ENCODE measurements around the gene ABCB6. TPM values are rescaled to one million over a fixed set of nuclear protein-coding genes. Genes with fewer than 3 reads are reported as not detected.

ABCB6 gene
- total and polyA plus RNA-seq, 10 of the 15 experiments (the other 5 are each of a cell fraction or from before 2014, with no cell fraction given) = 2.3 to 22.1 (median 13.8) TPM

- intact Hi-C loops (cut with micrococcal nuclease; ENCODE audit: unreplicated experiment) (no loop called here), in situ Hi-C loops (cut with MboI) (no loop called here)
- DNase-seq (ENCODE audit: low read depth, low spot score) (peak; percentile 75), FAIRE-seq (peak; percentile 75), ATAC-seq (peak; percentile 83)
- RAD21 ChIA-PET (ENCODE audit: unreplicated experiment) = interaction anchor here (1.1 to 2.3 kb wide), 9 partner anchors 8 to 75 kb away, joined by 4 to 20 read pairs (median 5); partner anchors contain the start of genes ANKZF1, ATG9A, DNAJB2 and TUBA4A
- 0 out of 2 replicates have a peak, but pooled peaks cover 4% of the 10 kb centered on the region for H4K20me1 ChIP-seq (ENCODE audit: control insufficient read depth, insufficient read depth)
- H3K4me1 ChIP-seq (ENCODE audit: control insufficient read depth, insufficient read depth, low read length) = peaks cover 44% of the 10 kb centered on the region
- peaks cover 28% of the 10 kb centered on the region for H3K79me2 ChIP-seq (ENCODE audit: control insufficient read depth, insufficient read depth, low read length)
- no peaks in the 10 kb centered on the region for H3K9me3 ChIP-seq (replicated peaks; ENCODE audit: control insufficient read depth, insufficient read depth, low read length)
- 3% methylated on average over 44 of the region's 46 CpGs for WGBS (ENCODE audit: insufficient coverage, insufficient replicate concordance, low lambda C conversion rate, missing lambda C conversion rate)
- peak within 1 kb of the TSS; percentile 89 for H3K4me2 ChIP-seq (ENCODE audit: control insufficient read depth, insufficient read depth)
- peaks cover 7 to 15% of the 10 kb centered on the region in 2 experiments for H3K36me3 ChIP-seq (ENCODE audit: control insufficient read depth in 2 of 2, insufficient read depth in 2 of 2, low read length in 1 of 2)
- POLR2A ChIA-PET = interaction anchor here (0.9 to 3.0 kb wide), 16 partner anchors 10 to 360 kb away, joined by 3 to 31 read pairs (median 7); partner anchors contain the start of genes ABCB6, ANKZF1, ATG9A and CNPPD1
- SMC1A ChIA-PET (ENCODE audit: uncharacterized antibody, unreplicated experiment) = interaction anchor here (0.8 to 2.5 kb wide), 14 partner anchors 10 to 71 kb away, joined by 3 to 16 read pairs (median 6); partner anchors contain the start of genes ABCB6, ANKZF1, ATG9A and CNPPD1
- BruUV-seq (replicated peaks) = TSS peak; percentile 81
- H3K27ac ChIP-seq (ENCODE audit: control insufficient read depth, insufficient read depth) = peak within 1 kb of the TSS; percentile 70
- H3K27me3 ChIP-seq (replicated peaks in 1 of 2; ENCODE audit: control insufficient read depth in 2 of 2, insufficient read depth in 2 of 2, low read length in 1 of 2) = no peaks in the 10 kb centered on the region
- H2AFZ ChIP-seq (ENCODE audit: control insufficient read depth, low read depth, low read length) = peak within 1 kb of the TSS; percentile 87
- peak within 1 kb of the TSS; percentile 77 for H3K9ac ChIP-seq (ENCODE audit: control insufficient read depth, insufficient read depth, low read length)
- CTCF ChIA-PET = interaction anchor here (0.9 to 3.4 kb wide), 13 partner anchors 8 to 89 kb away, joined by 3 to 40 read pairs (median 4); partner anchors contain the start of genes ANKZF1, ATG9A, DNAJB2 and TUBA4A
- peak within 1 kb of the TSS; percentile 90 for H3K4me3 ChIP-seq
- no peak for TF ChIP-seq EP300 (IDR thresholded peaks at IDR 0.05; ENCODE audit: borderline replicate concordance in 1 of 2, control insufficient read depth in 1 of 2, low read depth in 2 of 2, low read length in 2 of 2)
- no peak for TF ChIP-seq TCF7 (IDR thresholded peaks at IDR 0.05; ENCODE audit: borderline replicate concordance)
- TF ChIP-seq RBBP5 (conservative IDR thresholded peaks at IDR 0.05) = no peak
- TF ChIP-seq MYB (IDR thresholded peaks at IDR 0.05; ENCODE audit: borderline replicate concordance, low read depth, low read length) = no peak
- TF ChIP-seq, protein P1, sequence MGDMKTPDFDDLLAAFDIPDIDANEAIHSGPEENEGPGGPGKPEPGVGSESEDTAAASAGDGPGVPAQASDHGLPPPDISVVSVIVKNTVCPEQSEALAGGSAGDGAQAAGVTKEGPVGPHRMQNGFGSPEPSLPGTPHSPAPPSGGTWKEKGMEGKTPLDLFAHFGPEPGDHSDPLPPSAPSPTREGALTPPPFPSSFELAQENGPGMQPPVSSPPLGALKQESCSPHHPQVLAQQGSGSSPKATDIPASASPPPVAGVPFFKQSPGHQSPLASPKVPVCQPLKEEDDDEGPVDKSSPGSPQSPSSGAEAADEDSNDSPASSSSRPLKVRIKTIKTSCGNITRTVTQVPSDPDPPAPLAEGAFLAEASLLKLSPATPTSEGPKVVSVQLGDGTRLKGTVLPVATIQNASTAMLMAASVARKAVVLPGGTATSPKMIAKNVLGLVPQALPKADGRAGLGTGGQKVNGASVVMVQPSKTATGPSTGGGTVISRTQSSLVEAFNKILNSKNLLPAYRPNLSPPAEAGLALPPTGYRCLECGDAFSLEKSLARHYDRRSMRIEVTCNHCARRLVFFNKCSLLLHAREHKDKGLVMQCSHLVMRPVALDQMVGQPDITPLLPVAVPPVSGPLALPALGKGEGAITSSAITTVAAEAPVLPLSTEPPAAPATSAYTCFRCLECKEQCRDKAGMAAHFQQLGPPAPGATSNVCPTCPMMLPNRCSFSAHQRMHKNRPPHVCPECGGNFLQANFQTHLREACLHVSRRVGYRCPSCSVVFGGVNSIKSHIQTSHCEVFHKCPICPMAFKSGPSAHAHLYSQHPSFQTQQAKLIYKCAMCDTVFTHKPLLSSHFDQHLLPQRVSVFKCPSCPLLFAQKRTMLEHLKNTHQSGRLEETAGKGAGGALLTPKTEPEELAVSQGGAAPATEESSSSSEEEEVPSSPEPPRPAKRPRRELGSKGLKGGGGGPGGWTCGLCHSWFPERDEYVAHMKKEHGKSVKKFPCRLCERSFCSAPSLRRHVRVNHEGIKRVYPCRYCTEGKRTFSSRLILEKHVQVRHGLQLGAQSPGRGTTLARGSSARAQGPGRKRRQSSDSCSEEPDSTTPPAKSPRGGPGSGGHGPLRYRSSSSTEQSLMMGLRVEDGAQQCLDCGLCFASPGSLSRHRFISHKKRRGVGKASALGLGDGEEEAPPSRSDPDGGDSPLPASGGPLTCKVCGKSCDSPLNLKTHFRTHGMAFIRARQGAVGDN (IDR thresholded peaks at IDR 0.05) = no peak
- TF ChIP-seq CBX5 (IDR thresholded peaks at IDR 0.05; ENCODE audit: low read depth) = no peak
- no peak for TF ChIP-seq FOXK2 (IDR thresholded peaks at IDR 0.05)
- TF ChIP-seq SKIL (IDR thresholded peaks at IDR 0.05; ENCODE audit: low read depth, poor library complexity, severe bottlenecking) = no peak
- no peak for TF ChIP-seq SREBF2 (IDR thresholded peaks at IDR 0.05; ENCODE audit: low read length)
- TF ChIP-seq, protein P2, sequence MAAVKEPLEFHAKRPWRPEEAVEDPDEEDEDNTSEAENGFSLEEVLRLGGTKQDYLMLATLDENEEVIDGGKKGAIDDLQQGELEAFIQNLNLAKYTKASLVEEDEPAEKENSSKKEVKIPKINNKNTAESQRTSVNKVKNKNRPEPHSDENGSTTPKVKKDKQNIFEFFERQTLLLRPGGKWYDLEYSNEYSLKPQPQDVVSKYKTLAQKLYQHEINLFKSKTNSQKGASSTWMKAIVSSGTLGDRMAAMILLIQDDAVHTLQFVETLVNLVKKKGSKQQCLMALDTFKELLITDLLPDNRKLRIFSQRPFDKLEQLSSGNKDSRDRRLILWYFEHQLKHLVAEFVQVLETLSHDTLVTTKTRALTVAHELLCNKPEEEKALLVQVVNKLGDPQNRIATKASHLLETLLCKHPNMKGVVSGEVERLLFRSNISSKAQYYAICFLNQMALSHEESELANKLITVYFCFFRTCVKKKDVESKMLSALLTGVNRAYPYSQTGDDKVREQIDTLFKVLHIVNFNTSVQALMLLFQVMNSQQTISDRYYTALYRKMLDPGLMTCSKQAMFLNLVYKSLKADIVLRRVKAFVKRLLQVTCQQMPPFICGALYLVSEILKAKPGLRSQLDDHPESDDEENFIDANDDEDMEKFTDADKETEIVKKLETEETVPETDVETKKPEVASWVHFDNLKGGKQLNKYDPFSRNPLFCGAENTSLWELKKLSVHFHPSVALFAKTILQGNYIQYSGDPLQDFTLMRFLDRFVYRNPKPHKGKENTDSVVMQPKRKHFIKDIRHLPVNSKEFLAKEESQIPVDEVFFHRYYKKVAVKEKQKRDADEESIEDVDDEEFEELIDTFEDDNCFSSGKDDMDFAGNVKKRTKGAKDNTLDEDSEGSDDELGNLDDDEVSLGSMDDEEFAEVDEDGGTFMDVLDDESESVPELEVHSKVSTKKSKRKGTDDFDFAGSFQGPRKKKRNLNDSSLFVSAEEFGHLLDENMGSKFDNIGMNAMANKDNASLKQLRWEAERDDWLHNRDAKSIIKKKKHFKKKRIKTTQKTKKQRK (IDR thresholded peaks at IDR 0.05; ENCODE audit: low read depth, low read length) = no peak
- no peak for TF ChIP-seq HDAC2 (IDR thresholded peaks at IDR 0.05)
- no peak for TF ChIP-seq CBX3 (IDR thresholded peaks at IDR 0.05; ENCODE audit: borderline replicate concordance, low read depth)
- TF ChIP-seq ZBED1 (IDR thresholded peaks at IDR 0.05; ENCODE audit: borderline replicate concordance) = no peak
Observed at GRCh38 chr2:219245148-219245898, 26.6 kb upstream of the ABCB6 start, which contains the start of the genes GLB1L and STK16. Gene GLB1L (minus strand): TSS chr2:219245444. CDS start chr2:219243573, 1,871 bp downstream. Gene STK16 (plus strand): TSS chr2:219245479. CDS start chr2:219246000, 521 bp downstream.

All from GM12878 (cell line).